Astrocyte of the spinal cord (primary cell): ENCODE data around the gene USP31.

Experiments
- DNase-seq: peaks from one replicate; pipeline ENCODE4 v3.0.0; 2011; ENCODE audit warnings: low read depth, low spot score
- H3K4me3 ChIP-seq: 2 replicates; pipeline ENCODE4 v1.5.1; 2011; ENCODE audit warnings: low read depth, mild to moderate bottlenecking, low read length, moderate library complexity
- CTCF ChIP-seq: IDR thresholded peaks from 2 replicates; pipeline ENCODE4 v1.5.1; 2012; ENCODE audit warnings: low read depth, mild to moderate bottlenecking, low read length, inconsistent platforms
- in situ Hi-C: cut with HindIII; loops from 2 replicates; pipeline ENCODE4 v1.10.0; 2017; ENCODE audit warnings: low sequenced_read_pairs

USP31 gene

GRCh38 chr16:23081675-23082119 is 67.6 kb downstream of the USP31 start:
- in situ Hi-C loops = no loop called here
- DNase-seq = peak; percentile 84
- H3K4me3 ChIP-seq = no peak overlapping the region
- TF ChIP-seq CTCF = peak; percentile 26

- in situ Hi-C loops = no loop called here
- no peak overlapping the region for H3K4me3 ChIP-seq
- DNase-seq = no peak
- no peak for TF ChIP-seq CTCF
These were observed 68.5 kb downstream of the USP31 start for GRCh38 chr16:23080747-23081146.

DNA sequence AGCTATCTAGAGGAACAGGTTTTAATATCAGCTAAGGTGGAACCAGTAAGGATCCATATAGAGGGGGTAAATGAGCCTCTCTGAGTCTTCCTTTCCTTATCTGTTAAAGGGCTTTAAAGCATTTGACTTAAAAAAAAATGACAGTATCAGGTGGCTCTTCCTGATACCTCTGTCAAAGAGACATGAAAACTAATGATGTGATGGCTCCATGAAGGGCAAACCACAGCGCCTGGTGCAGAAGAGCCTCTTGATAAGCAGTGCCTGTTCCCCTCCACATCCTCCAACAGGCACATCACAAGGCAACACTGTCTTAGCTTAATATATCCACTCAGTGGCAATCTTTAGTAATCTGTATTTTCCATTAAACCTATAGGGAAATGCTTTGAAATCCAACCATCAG is 68.9 kb downstream of the USP31 start:
- TF ChIP-seq CTCF = no peak
- no peak for DNase-seq
- H3K4me3 ChIP-seq = no peak overlapping the region
- in situ Hi-C loops = no loop called here

GRCh38 chr16:23079675-23080301 is 69.5 kb downstream of the USP31 start:
- TF ChIP-seq CTCF = no peak
- no peak overlapping the region for H3K4me3 ChIP-seq
- in situ Hi-C loops = no loop called here
- DNase-seq = peak; percentile 13

DNA sequence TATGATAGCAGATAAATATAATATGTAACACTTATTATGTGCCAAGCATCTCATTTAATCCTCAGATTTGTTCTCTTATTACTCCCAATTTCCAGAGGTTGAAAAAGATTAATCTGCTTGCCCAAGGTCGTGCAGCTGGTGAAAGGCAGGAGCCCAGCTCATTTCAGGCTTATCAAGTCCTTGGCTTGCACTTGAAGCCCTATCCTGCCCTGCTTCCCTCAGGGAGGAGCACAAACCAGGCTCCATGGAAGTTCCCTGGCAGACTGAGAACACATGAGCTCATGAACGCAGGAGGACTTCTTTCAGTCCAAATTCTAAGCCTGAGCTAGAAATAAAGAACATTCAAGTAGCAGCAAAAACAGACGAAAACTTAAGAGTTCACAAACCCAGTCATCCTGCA is 74.8 kb downstream of the USP31 start:
- no peak for DNase-seq
- no peak overlapping the region for H3K4me3 ChIP-seq
- in situ Hi-C loops = no loop called here
- no peak for TF ChIP-seq CTCF

DNA sequence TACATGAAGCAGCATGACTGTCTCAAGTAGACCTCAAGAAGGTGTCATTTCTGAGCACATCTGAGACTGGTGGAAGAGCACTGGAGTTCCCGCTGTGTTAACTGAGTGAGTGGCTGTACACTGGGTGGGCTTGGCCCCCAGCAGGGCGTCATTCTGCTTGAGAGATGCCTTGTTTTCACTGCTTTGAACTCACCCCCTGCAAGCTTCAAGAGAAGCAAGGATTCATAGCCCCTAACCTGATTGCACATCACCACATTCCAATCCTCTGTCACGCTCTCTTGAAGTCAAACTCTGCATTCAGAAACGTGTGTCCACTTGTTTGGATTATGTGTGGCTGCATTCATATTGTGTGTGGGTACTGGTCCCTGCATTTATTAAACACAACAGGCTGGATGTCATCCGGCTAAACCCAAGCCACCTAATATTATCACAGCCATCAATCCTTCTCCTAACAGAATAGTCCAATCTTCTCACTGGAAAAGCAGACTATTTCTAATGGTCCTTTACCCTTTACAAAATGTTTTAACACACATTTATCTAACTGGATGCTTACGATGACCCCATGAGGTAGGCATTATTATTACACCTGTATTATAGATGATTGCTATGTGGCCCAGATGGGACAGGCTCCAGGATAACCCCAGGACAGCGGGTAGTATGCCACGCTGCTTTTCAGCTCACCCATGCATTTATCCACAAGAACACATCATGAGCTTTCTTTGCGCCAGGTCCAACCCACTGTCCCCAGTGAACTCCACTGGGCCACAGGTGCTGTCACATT is 76.3 kb downstream of the USP31 start:
- in situ Hi-C loops = no loop called here
- H3K4me3 ChIP-seq = no peak overlapping the region
- peak; percentile 80 for DNase-seq
- TF ChIP-seq CTCF = no peak
